T-cell (primary cell): Measurements from ENCODE around the gene OR2A7. TPM values are rescaled to one million over a fixed set of nuclear protein-coding genes. Genes with fewer than 3 reads are reported as not detected.
"Not testable (repeated sequence)": the region's sequence is repeated elsewhere in the genome, so short reads cannot be mapped to it uniquely, and the experiment has no call there.

Experiments used
- ATAC-seq, 4 experiments: fragments of 200-7000 bp in 3 of 4; fragments of 150-1000 bp in 1 of 4; cut with Tn5 transposase; replicated peaks in 1 of 4; 1 replicate in 3 of 4; 2 replicates in 1 of 4; pipeline ENCODE4 v1.10.0; 2021; ENCODE audit warnings: moderate library complexity in 3 of 4, mild to moderate bottlenecking in 2 of 4, moderate number of reproducible peaks in 1 of 4
- CTCF ChIA-PET, 2 donors: fragments of 300-600 bp; sonication (Branson Sonifier 250); formaldehyde crosslinking; loops; one replicate each; lab custom pipeline; 2022; ENCODE audit warnings: antibody characterized with exemption in 2 of 2; lab: Charles Lee
- POLR2A ChIA-PET, 2 donors: fragments of 300-600 bp; sonication (Branson Sonifier 250); formaldehyde crosslinking; loops; one replicate each; lab custom pipeline; 2022; ENCODE audit warnings: antibody characterized with exemption in 2 of 2; lab: Charles Lee
- DNase-seq, 35 experiments: peaks; one replicate each; pipeline versions ENCODE4 v3.0.0 to v3.0.0-alpha.2; 2013 to 2023
- H3K27ac ChIP-seq: one replicate; pipeline ENCODE4 v1.5.1; 2013; ENCODE audit warnings: low read length
- H3K27me3 ChIP-seq, 2 experiments: replicated peaks in 1 of 2; 1 replicate in 1 of 2; 2 replicates in 1 of 2; pipeline versions ENCODE4 v1.6.1 to v1.7.0; 2013; ENCODE audit warnings: low read length in 1 of 2, mixed read lengths in 1 of 2; ENCODE audit not compliant: control insufficient read depth in 2 of 2, insufficient read depth in 2 of 2; ENCODE audit errors: extremely low read depth in 1 of 2
- H3K36me3 ChIP-seq, 2 donors: 1 replicate in 1 of 2; 2 replicates in 1 of 2; pipeline versions ENCODE4 v1.6.1 to v1.7.0; 2013; ENCODE audit warnings: low read length in 1 of 2; ENCODE audit not compliant: control insufficient read depth in 2 of 2, insufficient read depth in 1 of 2; ENCODE audit errors: extremely low read depth in 1 of 2
- H3K4me1 ChIP-seq, 2 experiments: 1 replicate in 1 of 2; 2 replicates in 1 of 2; pipeline versions ENCODE4 v1.6.1 to v1.7.0; 2013; ENCODE audit warnings: low read length in 2 of 2, mixed read lengths in 1 of 2; ENCODE audit not compliant: insufficient read depth in 2 of 2, control insufficient read depth in 1 of 2; ENCODE audit errors: extremely low read depth in 1 of 2
- H3K4me3 ChIP-seq, 2 donors: 1 replicate in 1 of 2; 2 replicates in 1 of 2; pipeline versions ENCODE4 v1.5.1 to v1.7.0; 2013; ENCODE audit warnings: mild to moderate bottlenecking in 2 of 2, low read length in 1 of 2, moderate library complexity in 1 of 2; ENCODE audit not compliant: control insufficient read depth in 1 of 2; ENCODE audit errors: extremely low read depth in 1 of 2
- H3K9me3 ChIP-seq: 2 replicates; pipeline ENCODE4 v1.7.0; 2013
- H3K27ac Mint-ChIP-seq, 2 donors: one replicate each; pipeline ENCODE4 v1.8.0; 2020 to 2021; ENCODE audit warnings: mild to moderate bottlenecking in 2 of 2, mixed read lengths in 2 of 2
- H3K27me3 Mint-ChIP-seq, 2 donors: one replicate each; pipeline ENCODE4 v1.8.0; 2021 to 2022; ENCODE audit warnings: mixed read lengths in 2 of 2
- H3K36me3 Mint-ChIP-seq: one replicate; pipeline ENCODE4 v1.8.0; 2021; ENCODE audit warnings: mixed read lengths
- H3K4me1 Mint-ChIP-seq, 3 donors: one replicate each; pipeline ENCODE4 v1.8.0; 2020 to 2022; ENCODE audit warnings: mixed read lengths in 3 of 3, mild to moderate bottlenecking in 1 of 3
- H3K4me3 Mint-ChIP-seq, 3 donors: one replicate each; pipeline ENCODE4 v1.8.0; 2020 to 2022; ENCODE audit warnings: mild to moderate bottlenecking in 3 of 3, mixed read lengths in 3 of 3, moderate library complexity in 3 of 3
- H3K9me3 Mint-ChIP-seq, 3 donors: one replicate each; pipeline ENCODE4 v1.8.0; 2020 to 2022; ENCODE audit warnings: mixed read lengths in 3 of 3
- WGBS: methylation state at CpG from one replicate; pipeline ENCODE4 v1.1.5; 2013; ENCODE audit warnings: missing lambda C conversion rate; ENCODE audit not compliant: insufficient coverage; 5-methylcytosine and 5-hydroxymethylcytosine counted together
- total RNA-seq, 35 experiments: library from RNA in 6 of 35; stranded (reverse) in 6 of 35; fragments of 120-200 nt in 1 of 35; gene quantifications; one replicate each; pipeline versions ENCODE4 v1.2.1 to v1.2.4 and lab custom pipeline; 2013 to 2026

The OR2A7 gene
- total RNA-seq, 5 donors from 2014 or later (not counting 1 experiment from before 2014, with no cell fraction given) = 1.5 to 5.6 (median 2.5) TPM

DNA sequence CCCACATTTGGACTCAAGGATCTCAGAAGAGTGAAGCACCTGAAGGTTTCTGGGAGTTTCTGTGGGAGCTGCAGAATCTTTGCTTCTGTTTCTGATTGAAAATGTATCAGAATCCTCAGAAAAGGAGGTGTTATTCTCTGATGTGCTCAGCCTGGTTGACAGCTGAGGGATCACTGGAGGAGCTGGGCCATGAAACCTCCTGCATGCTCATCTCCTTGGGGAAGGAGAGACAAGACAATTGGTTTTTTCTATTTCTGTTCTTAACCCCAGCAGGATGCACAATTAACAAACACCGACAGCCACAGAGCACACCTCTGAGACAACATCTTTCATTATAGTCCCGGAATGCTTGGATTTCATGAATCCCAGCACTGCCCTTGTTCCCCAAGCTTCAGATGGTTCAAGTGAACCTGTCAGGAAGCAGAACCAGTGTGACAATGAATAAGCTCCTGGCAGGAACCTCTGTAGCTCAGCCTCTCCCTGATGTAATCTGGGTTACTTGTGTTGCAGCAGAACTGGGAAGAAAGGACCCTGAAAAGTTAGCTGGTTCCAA lies 26.0 kb downstream of the OR2A7 start:
- H3K4me3 ChIP-seq, H3K4me3 Mint-ChIP-seq, DNase-seq, H3K4me1 Mint-ChIP-seq, H3K4me1 ChIP-seq, H3K9me3 Mint-ChIP-seq, H3K36me3 Mint-ChIP-seq, H3K27me3 ChIP-seq, CTCF ChIA-PET, H3K27me3 Mint-ChIP-seq, ATAC-seq, H3K27ac ChIP-seq, POLR2A ChIA-PET, H3K9me3 ChIP-seq, H3K27ac Mint-ChIP-seq, H3K36me3 ChIP-seq: not testable (repeated sequence)
- WGBS = no CpG with 5 or more reads among the region's 2 CpGs

GRCh38 chr7:144233039-144233438 lies 31.6 kb downstream of the OR2A7 start:
- H3K9me3 ChIP-seq, H3K27ac Mint-ChIP-seq, H3K36me3 ChIP-seq, DNase-seq, H3K36me3 Mint-ChIP-seq, CTCF ChIA-PET, POLR2A ChIA-PET, H3K27ac ChIP-seq, H3K27me3 Mint-ChIP-seq, H3K4me1 Mint-ChIP-seq, H3K4me1 ChIP-seq, H3K9me3 Mint-ChIP-seq, H3K4me3 Mint-ChIP-seq, ATAC-seq, H3K27me3 ChIP-seq, H3K4me3 ChIP-seq: not testable (repeated sequence)
- no CpG with 5 or more reads among the region's 1 CpG for WGBS

DNA sequence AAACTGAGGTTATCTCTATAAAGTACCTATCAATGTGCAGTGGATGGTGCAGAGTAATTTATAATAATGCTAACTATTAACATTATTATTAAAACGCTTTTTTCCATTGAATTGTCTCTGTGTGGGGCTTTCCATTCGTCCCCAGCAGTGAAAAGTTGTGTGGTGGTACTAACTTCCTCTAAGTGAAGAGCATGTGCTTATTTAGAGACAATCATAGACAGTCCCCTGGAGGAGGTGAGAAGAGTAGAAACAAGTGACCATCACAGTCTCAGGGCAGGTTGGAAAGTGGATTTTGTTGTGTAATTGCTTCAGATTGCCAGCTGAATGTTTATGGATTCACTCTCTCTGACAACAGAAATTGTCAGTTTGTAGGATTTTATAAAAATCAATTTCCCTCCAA lies 33.6 kb downstream of the OR2A7 start:
- H3K36me3 Mint-ChIP-seq, DNase-seq, H3K27me3 Mint-ChIP-seq, H3K4me3 ChIP-seq, H3K4me3 Mint-ChIP-seq, H3K27ac ChIP-seq, H3K4me1 Mint-ChIP-seq, H3K36me3 ChIP-seq, H3K9me3 ChIP-seq, CTCF ChIA-PET, POLR2A ChIA-PET, H3K4me1 ChIP-seq, H3K9me3 Mint-ChIP-seq, H3K27ac Mint-ChIP-seq, H3K27me3 ChIP-seq, ATAC-seq: not testable (repeated sequence)
- WGBS = no CpG with 5 or more reads among the region's 2 CpGs

- H3K4me1 Mint-ChIP-seq, POLR2A ChIA-PET, H3K9me3 ChIP-seq, DNase-seq, H3K4me3 Mint-ChIP-seq, CTCF ChIA-PET, ATAC-seq, H3K27ac Mint-ChIP-seq, H3K27me3 Mint-ChIP-seq, H3K27ac ChIP-seq, H3K36me3 ChIP-seq, H3K36me3 Mint-ChIP-seq, H3K4me1 ChIP-seq, H3K9me3 Mint-ChIP-seq, H3K27me3 ChIP-seq, H3K4me3 ChIP-seq: not testable (repeated sequence)
- WGBS = no CpG with 5 or more reads among the region's 3 CpGs
Measured at GRCh38 chr7:144228810-144229209, 35.8 kb downstream of the OR2A7 start.

DNA sequence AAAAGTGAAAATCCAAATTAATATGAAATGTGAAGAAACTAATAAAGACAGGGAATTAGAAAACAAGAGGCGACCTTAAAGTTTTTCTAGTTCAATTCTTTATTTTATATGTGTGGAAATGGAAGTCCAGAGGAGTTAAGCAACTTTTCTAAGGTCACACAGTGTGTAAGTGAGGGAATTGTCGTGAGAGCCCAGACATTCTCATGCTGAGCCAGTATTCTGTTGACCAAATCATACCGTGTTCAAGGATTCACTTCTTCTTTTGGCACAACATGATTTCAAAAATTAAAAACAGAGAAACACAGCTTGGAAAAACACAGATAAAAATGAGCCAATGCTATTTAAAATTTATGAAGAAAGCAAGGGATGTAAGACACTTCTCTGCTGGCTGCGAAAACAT lies 37.7 kb downstream of the OR2A7 start:
- H3K36me3 ChIP-seq, H3K27me3 Mint-ChIP-seq, CTCF ChIA-PET, H3K4me1 Mint-ChIP-seq, H3K9me3 ChIP-seq, H3K27me3 ChIP-seq, H3K27ac ChIP-seq, H3K36me3 Mint-ChIP-seq, H3K4me3 ChIP-seq, H3K4me1 ChIP-seq, H3K4me3 Mint-ChIP-seq, H3K9me3 Mint-ChIP-seq, DNase-seq, POLR2A ChIA-PET, H3K27ac Mint-ChIP-seq, ATAC-seq: not testable (repeated sequence)
- WGBS = no CpG with 5 or more reads among the region's 4 CpGs

GRCh38 chr7:144223675-144224074 lies 40.9 kb downstream of the OR2A7 start:
- H3K27me3 Mint-ChIP-seq, H3K4me3 ChIP-seq, H3K9me3 ChIP-seq, H3K4me1 ChIP-seq, H3K9me3 Mint-ChIP-seq, ATAC-seq, H3K27ac ChIP-seq, POLR2A ChIA-PET, H3K27ac Mint-ChIP-seq, H3K27me3 ChIP-seq, DNase-seq, H3K4me3 Mint-ChIP-seq, H3K36me3 ChIP-seq, H3K36me3 Mint-ChIP-seq, CTCF ChIA-PET, H3K4me1 Mint-ChIP-seq: not testable (repeated sequence)

DNA sequence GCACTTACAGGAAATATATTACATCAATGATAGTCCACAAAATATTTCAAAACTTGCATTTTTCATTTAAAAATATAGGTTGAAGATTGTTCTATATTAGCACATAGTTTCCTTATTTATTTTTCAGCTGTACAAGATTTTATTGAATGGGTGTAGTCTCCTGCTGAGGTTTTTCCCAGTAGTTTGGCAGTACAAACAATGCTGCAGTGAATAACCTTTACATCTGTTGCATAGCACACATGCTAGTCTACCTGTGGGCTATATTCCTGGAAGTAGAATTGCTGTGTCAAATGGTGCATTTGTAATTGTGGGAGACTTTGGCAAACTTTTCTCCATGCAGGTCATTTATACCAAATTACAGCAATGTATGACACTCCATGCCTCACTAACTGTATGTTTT lies 44.1 kb downstream of the OR2A7 start:
- H3K27ac ChIP-seq, H3K4me3 Mint-ChIP-seq, H3K4me1 ChIP-seq, H3K4me3 ChIP-seq, POLR2A ChIA-PET, CTCF ChIA-PET, H3K9me3 ChIP-seq, H3K36me3 Mint-ChIP-seq, H3K27me3 Mint-ChIP-seq, H3K27me3 ChIP-seq, H3K4me1 Mint-ChIP-seq, DNase-seq, H3K36me3 ChIP-seq, H3K27ac Mint-ChIP-seq, H3K9me3 Mint-ChIP-seq, ATAC-seq: not testable (repeated sequence)
